Lower leg skin (tissue), 4 donors: ENCODE results near the gene ADAM33. TPM values are rescaled to one million over a fixed set of nuclear protein-coding genes. Genes with fewer than 3 reads are reported as not detected.

Experiments
- DNase-seq, 2 donors: peaks; one replicate each; pipeline ENCODE4 v3.0.0-alpha.2; 2019; ENCODE audit warnings: low spot score in 2 of 2
- H3K4me3 ChIP-seq: fragments of 200-600 bp; sonication (generic); 2 replicates; pipeline ENCODE4 v1.5.1; 2017; ENCODE audit warnings: mild to moderate bottlenecking, low read depth; ENCODE audit not compliant: poor library complexity, severe bottlenecking
- POLR2A ChIP-seq, 2 donors: fragments of 450-650 bp; IDR thresholded peaks; one replicate each; pipeline ENCODE4 v1.6.1; 2016 to 2017; ENCODE audit warnings: antibody characterized with exemption in 2 of 2, mild to moderate bottlenecking in 1 of 2, moderate library complexity in 1 of 2
- WGBS, 2 donors: methylation state at CpG; one replicate each; pipeline ENCODE4 v1.1.5; 2018; 5-methylcytosine and 5-hydroxymethylcytosine counted together
- intact Hi-C: fragments of 100-400 bp; cut with DNase I; formaldehyde crosslinking; loops from one replicate; pipeline ENCODE4 v1.15.0; 2023; ENCODE audit warnings: low total_unique reads
- total RNA-seq, 4 donors: library from RNA; depleted of rRNA; stranded (reverse); fragments of >200 nt; gene quantifications; one replicate each; pipeline ENCODE4 v1.1.0, GENCODE V29; 2016
- TF ChIP-seq, protein P1 (sequence below), 3 donors: fragments of 450-650 bp; IDR thresholded peaks; one replicate each; pipeline ENCODE4 v1.5.1; 2016; ENCODE audit warnings: antibody characterized with exemption in 3 of 3, mild to moderate bottlenecking in 3 of 3, moderate library complexity in 2 of 3

The ADAM33 gene
- total RNA-seq, 4 donors from 2014 or later: 8.0 to 13.7 (median 11.1) TPM

GRCh38 chr20:3694864-3695263, 13.1 kb upstream of the ADAM33 start:
- no peak overlapping the region for H3K4me3 ChIP-seq
- DNase-seq: no peak
- no peak for TF ChIP-seq POLR2A (IDR thresholded peaks at IDR 0.05)
- TF ChIP-seq, protein P1, sequence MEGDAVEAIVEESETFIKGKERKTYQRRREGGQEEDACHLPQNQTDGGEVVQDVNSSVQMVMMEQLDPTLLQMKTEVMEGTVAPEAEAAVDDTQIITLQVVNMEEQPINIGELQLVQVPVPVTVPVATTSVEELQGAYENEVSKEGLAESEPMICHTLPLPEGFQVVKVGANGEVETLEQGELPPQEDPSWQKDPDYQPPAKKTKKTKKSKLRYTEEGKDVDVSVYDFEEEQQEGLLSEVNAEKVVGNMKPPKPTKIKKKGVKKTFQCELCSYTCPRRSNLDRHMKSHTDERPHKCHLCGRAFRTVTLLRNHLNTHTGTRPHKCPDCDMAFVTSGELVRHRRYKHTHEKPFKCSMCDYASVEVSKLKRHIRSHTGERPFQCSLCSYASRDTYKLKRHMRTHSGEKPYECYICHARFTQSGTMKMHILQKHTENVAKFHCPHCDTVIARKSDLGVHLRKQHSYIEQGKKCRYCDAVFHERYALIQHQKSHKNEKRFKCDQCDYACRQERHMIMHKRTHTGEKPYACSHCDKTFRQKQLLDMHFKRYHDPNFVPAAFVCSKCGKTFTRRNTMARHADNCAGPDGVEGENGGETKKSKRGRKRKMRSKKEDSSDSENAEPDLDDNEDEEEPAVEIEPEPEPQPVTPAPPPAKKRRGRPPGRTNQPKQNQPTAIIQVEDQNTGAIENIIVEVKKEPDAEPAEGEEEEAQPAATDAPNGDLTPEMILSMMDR (IDR thresholded peaks at IDR 0.05): no peak
- intact Hi-C loops: no loop called here
- 96 to 100% methylated on average over 5 of the region's 5 CpGs for WGBS, 2 donors

GRCh38 chr20:3693376-3693775, 11.6 kb upstream of the ADAM33 start:
- DNase-seq: no peak
- 84 to 91% methylated on average over 13 of the region's 13 CpGs for WGBS, 2 donors
- TF ChIP-seq, protein P1 (IDR thresholded peaks at IDR 0.05): no peak
- TF ChIP-seq POLR2A (IDR thresholded peaks at IDR 0.05): no peak
- no peak overlapping the region for H3K4me3 ChIP-seq
- intact Hi-C loops: no loop called here

- TF ChIP-seq, protein P1 (IDR thresholded peaks at IDR 0.05): no peak
- no peak for TF ChIP-seq POLR2A (IDR thresholded peaks at IDR 0.05)
- no peak for DNase-seq
- intact Hi-C loops: no loop called here
- no peak overlapping the region for H3K4me3 ChIP-seq
- 86 to 93% methylated on average over 12 to 20 of the region's 23 CpGs for WGBS, 2 donors
These were observed 11.0 kb upstream of the ADAM33 start for GRCh38 chr20:3692706-3693294.

DNA sequence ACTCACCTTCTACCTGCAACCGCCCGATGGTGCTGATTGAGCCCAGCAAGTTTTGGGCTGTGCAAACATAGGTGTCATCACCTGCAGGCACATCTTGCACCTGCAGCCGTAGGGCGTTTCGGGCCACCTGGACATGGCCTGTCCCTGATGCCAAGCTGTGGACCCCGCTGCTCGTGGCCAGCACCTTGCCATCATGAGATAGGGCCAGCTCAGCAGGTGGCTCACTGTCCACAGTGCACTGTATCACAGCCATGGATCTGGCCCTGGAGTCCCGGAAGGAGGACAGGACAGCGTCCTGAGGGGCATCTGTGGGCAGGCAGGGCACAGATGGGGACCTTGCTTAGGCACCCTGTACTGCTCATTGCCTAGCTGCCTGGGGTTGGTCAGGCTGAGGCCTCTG, 10.1 kb upstream of the ADAM33 start:
- no peak overlapping the region for H3K4me3 ChIP-seq
- 88 to 97% methylated on average over 6 to 9 of the region's 9 CpGs for WGBS, 2 donors
- TF ChIP-seq, protein P1 (IDR thresholded peaks at IDR 0.05): no peak
- no peak for TF ChIP-seq POLR2A (IDR thresholded peaks at IDR 0.05)
- DNase-seq: no peak
- intact Hi-C loops: no loop called here

DNA sequence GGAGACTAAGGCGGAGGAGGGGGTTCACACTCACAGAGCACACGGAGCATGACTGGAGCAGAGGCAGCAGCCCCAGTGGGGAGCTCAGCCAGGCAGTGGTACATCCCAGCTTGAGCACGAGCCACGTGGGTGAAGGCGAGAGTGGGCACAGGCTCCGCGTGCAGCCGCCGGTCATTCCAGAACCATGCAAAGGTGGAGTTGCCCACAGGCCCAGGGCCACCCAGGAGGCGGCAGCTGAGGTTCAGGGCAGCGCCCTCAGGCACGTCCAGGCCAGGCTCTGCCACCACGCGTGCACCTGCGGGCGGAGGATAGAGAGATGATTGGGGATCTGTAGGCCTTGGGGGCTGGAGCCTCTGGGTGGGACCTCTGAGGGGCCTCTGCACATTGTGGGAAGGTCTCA, 9.5 kb upstream of the ADAM33 start:
- WGBS, 2 donors: 89 to 90% methylated on average over 12 to 13 of the region's 16 CpGs
- no peak overlapping the region for H3K4me3 ChIP-seq
- DNase-seq: no peak
- TF ChIP-seq, protein P1 (IDR thresholded peaks at IDR 0.05): no peak
- TF ChIP-seq POLR2A (IDR thresholded peaks at IDR 0.05): no peak
- intact Hi-C loops: no loop called here

DNA sequence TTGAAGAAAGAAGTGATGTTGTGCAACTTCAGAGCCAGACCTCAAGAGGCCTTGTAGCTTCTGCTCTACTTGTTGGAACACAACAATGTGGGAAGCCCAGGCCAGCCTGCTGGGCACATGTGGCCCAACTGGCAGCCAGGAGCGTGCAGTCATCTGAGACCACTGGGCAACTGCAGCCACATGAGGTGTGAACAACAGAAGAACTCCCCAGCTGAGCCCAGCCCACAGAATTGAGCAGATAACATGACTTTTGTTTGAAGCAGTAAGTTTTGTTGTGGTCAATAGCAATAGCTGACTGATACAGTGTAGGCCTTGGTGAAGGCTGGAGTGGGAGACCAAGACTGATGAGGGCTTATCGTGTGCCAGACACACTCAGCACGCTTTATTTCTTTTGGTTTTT, 8.6 kb upstream of the ADAM33 start:
- TF ChIP-seq, protein P1 (IDR thresholded peaks at IDR 0.05): no peak
- TF ChIP-seq POLR2A (IDR thresholded peaks at IDR 0.05): no peak
- 92 to 99% methylated on average over 3 of the region's 3 CpGs for WGBS, 2 donors
- intact Hi-C loops: no loop called here
- no peak overlapping the region for H3K4me3 ChIP-seq
- DNase-seq: no peak
